Choroid plexus epithelial cell (primary cell): ENCODE results near the gene KRTAP7-1.

ENCODE experiments used
- DNase-seq: peaks from one replicate; pipeline ENCODE4 v3.0.0-alpha.2; 2010; ENCODE audit warnings: low read depth
- H3K4me3 ChIP-seq: 2 replicates; pipeline ENCODE4 v1.5.1; 2011; ENCODE audit warnings: low read depth, mild to moderate bottlenecking, control low read depth, low read length, moderate library complexity
- TF ChIP-seq, protein P1 (sequence below): conservative IDR thresholded peaks from 2 replicates; pipeline ENCODE4 v1.5.1; 2011; ENCODE audit warnings: low read depth, mild to moderate bottlenecking, control low read depth, inconsistent platforms, low read length, moderate library complexity

KRTAP7-1 gene

DNA sequence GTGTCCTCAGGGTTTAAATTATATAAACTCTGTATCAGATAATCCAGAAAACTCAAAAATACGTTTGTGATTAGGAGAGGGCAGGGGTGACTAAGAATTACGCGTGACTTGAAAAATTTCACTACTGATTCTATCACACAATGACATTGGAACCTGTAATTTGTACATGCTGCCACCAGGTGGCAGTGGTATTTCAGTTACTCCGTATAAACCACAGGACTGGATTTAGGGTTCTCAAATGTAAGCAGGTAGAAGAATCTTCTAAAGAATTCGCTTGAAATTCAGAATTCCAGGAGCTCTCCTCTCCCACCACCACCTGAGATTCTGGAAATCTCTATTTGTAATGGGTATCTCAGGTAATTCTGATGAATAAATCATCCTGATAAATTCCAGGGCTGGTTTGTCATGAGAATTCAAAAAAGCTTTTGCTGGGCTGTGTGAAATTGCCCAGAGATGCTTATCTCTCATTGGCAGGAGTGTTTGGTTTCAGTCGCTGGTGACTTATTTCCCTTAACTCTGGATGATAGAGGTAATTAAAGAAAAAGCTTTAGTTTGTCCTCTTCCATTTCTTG is 1.7 kb upstream of the KRTAP7-1 start:
- H3K4me3 ChIP-seq: no peak overlapping the region
- TF ChIP-seq, protein P1, sequence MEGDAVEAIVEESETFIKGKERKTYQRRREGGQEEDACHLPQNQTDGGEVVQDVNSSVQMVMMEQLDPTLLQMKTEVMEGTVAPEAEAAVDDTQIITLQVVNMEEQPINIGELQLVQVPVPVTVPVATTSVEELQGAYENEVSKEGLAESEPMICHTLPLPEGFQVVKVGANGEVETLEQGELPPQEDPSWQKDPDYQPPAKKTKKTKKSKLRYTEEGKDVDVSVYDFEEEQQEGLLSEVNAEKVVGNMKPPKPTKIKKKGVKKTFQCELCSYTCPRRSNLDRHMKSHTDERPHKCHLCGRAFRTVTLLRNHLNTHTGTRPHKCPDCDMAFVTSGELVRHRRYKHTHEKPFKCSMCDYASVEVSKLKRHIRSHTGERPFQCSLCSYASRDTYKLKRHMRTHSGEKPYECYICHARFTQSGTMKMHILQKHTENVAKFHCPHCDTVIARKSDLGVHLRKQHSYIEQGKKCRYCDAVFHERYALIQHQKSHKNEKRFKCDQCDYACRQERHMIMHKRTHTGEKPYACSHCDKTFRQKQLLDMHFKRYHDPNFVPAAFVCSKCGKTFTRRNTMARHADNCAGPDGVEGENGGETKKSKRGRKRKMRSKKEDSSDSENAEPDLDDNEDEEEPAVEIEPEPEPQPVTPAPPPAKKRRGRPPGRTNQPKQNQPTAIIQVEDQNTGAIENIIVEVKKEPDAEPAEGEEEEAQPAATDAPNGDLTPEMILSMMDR: peak; percentile 45
- DNase-seq: peak; percentile 23

DNA sequence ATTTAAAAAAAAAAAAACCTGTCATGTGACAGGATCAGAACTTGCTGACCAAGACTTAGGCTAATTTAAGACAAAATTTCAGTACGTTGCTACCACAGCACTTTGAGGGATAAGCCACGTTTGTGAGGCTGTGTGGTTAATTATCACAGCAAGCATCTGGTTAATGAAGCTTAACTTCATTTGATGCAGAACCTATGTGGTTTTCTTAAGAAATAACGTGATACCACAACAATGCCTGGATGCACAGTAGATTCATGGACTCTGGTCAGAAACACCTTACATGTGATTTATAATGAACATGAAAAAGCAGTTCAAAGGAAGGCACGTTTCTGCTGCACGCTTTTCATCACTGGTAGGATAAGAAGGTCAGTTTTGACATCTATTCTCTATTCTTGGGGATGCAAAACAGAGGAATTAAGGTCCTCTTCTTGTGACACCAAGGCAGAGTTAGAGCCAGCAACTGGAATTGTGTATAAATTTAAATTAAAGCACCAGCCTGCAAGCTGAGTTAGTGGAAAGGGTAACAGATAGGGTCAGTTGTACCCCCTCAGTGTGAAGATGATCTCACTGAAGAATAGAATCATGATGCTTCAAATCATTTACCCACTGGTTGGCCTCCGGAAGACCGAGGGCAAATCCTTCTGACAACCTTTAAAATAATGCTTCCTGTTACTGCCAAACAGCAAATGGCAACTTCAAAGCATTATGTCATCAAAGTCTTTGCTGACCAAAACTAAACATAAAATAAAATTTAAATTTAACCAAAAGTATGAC is 10.5 kb downstream of the KRTAP7-1 start:
- no peak for DNase-seq
- no peak overlapping the region for H3K4me3 ChIP-seq
- TF ChIP-seq, protein P1: no peak

DNA sequence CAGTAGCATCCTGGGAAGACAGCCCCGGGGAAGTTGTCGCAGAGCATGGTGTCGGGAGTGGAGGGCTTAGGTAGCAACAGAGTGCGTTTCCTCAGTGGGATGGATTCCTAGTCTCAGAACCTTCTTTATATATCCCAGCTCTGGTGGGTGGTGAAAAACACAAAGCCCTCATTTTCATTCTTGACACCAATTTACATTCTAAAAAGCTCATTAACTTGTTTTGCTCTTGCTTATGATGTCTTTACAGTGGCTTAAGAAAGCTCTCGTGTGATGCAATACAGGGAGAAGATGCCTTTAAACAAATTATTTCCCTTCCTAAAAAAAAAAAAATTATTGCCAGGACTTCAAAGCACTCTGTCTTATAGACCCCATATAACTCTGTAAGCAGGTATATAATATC is 16.4 kb downstream of the KRTAP7-1 start, which contains the start of gene KRTAP8-1:
KRTAP8-1 (minus strand) TSS at position 101 of the 400 bp plus-strand sequence; CDS start at position 47, 54 bp downstream.
- DNase-seq: no peak
- no peak within 1 kb of the TSS for H3K4me3 ChIP-seq
- TF ChIP-seq, protein P1: no peak

DNA sequence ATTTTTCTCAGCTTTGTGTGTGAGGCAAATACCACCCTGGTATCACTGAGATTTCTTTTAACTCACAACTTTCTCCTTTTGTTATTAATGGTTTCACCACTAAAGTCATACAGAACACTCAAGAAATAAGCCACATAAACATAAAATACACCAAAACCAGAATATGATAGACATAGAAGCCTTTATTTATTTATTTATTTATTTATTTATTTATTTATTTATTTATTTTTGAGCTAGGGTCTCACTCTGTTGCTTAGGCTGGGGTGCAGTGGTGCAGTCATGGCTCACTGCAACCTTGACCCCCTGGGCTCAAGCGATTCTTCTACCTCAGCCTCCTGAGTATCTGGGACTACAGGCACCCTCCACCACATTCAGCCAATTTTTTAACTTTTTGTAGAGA is 29.0 kb downstream of the KRTAP7-1 start:
- TF ChIP-seq, protein P1: no peak
- H3K4me3 ChIP-seq: no peak overlapping the region
- DNase-seq: no peak

DNA sequence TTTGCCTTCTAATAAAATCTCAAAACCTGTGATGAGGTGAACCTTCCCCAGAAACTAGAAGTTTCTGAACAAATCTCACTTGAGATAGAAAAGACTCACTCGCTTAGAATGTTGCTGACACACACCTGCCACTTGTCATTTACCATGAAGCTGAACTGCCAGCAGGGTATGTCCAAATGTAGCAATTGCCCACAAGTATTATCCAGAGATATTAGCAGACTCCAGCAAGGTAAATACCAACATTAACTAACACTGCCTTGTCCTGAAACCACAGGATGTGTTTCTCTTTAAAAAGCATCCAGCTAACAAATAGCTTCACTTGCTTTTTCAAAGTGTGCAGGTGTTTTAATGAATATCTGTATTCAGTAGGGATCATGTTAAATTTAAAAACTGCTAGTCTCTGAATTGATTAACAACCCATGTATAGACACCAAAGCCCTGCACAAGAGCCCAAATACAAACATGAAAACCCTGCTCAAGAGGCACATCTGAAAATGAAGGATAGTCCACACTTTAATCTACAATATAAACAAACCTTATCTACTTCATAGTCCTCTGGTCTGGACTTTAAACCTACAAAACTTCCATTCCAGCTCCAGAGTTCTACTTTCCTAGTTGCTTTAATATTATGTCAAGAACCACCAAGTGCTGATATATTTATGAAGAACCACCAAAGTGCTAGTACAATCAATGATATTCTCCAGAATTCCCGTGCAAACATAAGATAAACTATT is 35.8 kb downstream of the KRTAP7-1 start:
- TF ChIP-seq, protein P1: no peak
- no peak overlapping the region for H3K4me3 ChIP-seq
- no peak for DNase-seq

DNA sequence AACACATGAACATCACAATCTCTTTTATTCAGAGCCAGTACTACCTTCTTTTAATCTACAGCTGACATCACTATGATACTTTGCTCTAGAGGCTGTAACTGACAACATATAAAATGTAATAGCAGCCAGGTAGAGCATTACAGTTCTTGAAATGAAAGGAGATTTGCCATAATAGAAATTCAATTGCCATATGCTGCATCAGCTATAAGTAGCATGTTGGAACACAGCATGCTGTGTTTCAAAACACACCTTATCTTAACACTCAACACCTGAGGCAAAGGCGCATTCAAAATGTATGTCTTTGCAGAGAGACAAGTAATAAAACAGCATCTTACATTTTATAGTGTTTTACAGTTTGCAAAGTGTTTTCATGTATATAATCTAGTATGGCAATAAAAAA is 50.3 kb downstream of the KRTAP7-1 start:
- TF ChIP-seq, protein P1: no peak
- H3K4me3 ChIP-seq: no peak overlapping the region
- no peak for DNase-seq
